HG03442 (cell line): ENCODE data around the gene EML6.
"Not testable (repeated sequence)": the region's sequence is repeated elsewhere in the genome, so short reads cannot be mapped to it uniquely, and the experiment has no call there.

ENCODE experiments used
- ATAC-seq: cut with Tn5 transposase; IDR thresholded peaks from one replicate; pipeline ENCODE4 v1.9.1; 2021; ENCODE audit warnings: mild to moderate bottlenecking, moderate library complexity; ENCODE audit not compliant: unreplicated experiment

EML6 gene

GRCh38 chr2:54979321-54980044 lies 256.0 kb downstream of the EML6 start:
- no peak for ATAC-seq

GRCh38 chr2:54981385-54981784 lies 257.9 kb downstream of the EML6 start:
- no peak for ATAC-seq

- no peak for ATAC-seq
Observed at GRCh38 chr2:54983345-54984220, 260.1 kb downstream of the EML6 start.

DNA sequence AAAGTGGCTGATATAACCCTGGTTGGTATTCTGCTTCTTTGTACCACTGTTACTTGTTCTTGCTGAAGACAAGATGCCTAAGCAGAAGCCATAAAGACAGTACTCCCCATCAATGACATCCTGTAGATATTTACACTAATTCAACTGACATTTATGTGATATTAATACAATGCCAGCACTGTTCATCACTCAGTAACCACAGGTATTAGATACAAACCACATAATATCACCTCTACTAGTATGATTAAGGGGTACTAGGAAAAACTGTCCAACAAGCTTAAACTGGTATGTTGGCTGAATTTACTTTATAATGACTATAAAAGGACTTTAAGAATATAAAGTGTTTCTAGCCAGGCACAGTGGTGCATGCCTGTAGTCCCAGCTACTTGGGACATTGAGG lies 261.0 kb downstream of the EML6 start:
- ATAC-seq = no peak

DNA sequence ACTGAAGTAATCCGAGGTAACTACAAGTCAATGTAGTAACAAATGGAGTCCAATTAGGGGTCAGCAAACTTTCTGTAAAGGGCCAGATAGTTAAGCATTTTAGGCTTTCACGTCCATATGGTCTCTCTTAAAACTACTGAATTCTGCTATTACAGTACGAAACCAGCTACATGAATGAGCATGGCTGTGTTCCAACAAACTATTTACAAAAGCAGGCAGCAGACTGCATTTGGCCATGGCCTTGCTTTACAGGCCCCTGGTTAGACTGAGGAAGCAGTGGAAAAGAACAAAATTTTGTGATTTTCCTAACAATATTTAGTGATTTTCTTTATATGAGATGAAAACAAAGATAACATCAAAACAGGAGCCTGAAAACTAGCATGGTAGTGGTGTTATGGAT lies 262.8 kb downstream of the EML6 start:
- ATAC-seq = no peak

DNA sequence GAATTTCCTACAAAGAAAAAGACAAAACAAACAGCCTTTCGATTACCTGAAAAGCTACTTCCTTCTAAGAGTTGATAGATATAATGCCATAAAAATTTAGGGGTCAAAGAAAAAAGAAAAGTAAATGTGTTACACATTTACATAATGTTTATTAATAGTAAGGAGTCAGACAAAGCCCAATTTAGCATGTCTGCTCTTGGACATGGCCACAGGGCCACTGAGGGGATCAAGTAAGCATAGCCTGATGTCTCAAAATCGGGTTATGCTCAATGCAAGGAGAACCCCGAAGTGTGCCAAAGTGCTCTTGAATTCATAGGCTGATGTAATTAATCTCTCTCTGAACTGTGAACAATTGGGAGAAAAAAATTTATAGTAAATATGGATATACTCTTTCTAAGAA lies 265.1 kb downstream of the EML6 start:
- no peak for ATAC-seq

DNA sequence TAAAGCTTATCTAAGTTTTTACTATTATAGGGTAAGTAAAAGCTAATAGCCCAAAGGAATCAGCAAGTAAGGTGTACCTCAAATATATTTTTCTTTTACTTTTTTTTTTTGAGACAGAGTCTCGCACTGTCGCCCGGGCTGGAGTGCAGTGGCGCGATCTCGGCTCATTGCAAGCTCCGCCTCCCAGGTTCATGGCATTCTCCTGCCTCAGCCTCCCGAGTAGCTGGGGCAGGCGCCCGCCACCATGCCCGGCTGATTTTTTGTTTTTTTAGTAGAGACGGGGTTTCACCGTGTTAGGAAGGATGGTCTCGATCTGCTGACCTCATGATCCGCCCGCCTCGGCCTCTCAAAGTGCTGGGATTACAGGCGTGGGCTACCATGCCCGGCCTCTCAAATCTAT lies 267.2 kb downstream of the EML6 start:
- ATAC-seq = not testable (repeated sequence)

DNA sequence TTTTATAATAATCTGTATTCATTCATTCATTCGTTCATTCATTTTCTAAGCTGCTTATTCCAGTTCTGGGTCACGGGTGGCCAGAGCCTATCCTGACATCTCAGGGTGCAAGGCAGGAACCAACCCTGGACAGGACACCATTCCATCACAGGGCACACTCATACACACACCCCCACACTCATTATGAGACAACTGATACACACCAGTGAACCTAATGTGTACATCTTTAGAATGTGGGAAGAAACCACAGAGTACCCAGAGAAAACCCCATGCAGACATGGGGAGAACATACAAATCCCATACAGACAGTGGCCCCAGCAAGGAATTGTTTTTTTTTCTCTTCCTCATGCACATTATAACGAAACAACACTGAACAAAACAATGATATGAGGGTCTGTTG lies 272.1 kb downstream of the EML6 start:
- peak; percentile 56 for ATAC-seq

DNA sequence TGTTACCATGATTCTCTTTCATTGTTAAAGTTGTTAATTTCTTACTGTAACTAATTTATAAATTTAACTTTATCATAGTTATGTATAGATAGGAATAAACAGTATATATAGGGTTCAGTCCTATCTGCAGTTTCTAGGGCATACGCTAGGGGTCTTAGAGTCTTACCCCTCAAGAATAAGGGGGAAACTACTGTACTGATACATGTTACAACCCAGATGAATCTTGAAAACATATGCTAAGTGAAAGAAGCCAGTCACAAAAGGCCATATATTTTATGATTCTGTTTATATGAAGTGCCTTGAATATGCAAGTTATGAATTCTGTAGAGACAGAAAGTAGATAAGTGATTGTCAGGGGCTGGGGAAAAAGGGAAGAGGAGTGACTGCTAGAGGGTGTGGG lies 274.4 kb downstream of the EML6 start:
- no peak for ATAC-seq

- ATAC-seq = peak; percentile 34
Observed at GRCh38 chr2:54999182-54999581, 275.7 kb downstream of the EML6 start.

GRCh38 chr2:55000341-55000740 lies 276.9 kb downstream of the EML6 start:
- ATAC-seq = no peak

GRCh38 chr2:55001716-55002115 lies 278.3 kb downstream of the EML6 start:
- no peak for ATAC-seq

DNA sequence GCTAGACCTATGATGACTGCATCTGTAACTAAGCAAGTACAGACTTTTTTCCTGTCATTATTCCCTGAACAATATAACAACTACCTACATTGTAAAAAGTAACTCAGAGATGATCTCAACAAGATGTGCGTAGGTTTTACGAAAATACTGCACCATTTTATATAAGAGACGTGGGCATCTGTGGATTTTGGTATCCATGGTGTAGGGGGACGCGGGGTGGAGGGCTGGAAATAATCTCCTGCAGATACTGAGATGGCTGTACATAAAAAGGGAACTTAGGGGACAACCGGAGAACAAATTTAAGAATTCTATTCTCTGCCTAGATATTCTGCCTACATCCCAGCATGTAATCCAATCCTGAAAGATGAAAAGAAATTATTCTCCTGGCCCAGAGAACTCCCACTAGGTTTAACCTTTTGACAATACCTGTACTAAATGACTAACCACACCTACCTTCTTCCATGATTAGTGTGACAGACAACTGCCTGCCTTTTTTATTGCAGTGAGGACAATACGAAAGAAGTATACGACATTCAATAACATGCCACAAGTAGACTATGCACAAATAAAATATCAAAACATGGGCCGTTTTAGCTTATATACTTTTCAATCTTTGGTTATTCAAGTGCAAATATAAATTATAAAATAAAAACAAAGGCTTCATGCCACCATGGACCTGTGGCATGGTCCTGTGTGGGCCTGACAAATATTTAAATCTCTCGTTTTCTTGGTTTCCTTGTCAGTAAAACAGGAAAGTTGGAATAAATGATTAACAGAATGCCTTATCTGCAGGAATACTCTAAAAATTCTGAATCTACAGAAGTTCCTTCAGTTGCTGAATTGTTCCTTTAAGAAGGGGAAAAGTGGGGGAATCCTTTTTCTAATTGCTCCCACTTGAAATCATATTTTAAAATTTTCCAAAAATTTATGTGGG lies 280.5 kb downstream of the EML6 start:
- ATAC-seq = no peak

- ATAC-seq = no peak
Observed at GRCh38 chr2:55006306-55006705, 282.8 kb downstream of the EML6 start.

DNA sequence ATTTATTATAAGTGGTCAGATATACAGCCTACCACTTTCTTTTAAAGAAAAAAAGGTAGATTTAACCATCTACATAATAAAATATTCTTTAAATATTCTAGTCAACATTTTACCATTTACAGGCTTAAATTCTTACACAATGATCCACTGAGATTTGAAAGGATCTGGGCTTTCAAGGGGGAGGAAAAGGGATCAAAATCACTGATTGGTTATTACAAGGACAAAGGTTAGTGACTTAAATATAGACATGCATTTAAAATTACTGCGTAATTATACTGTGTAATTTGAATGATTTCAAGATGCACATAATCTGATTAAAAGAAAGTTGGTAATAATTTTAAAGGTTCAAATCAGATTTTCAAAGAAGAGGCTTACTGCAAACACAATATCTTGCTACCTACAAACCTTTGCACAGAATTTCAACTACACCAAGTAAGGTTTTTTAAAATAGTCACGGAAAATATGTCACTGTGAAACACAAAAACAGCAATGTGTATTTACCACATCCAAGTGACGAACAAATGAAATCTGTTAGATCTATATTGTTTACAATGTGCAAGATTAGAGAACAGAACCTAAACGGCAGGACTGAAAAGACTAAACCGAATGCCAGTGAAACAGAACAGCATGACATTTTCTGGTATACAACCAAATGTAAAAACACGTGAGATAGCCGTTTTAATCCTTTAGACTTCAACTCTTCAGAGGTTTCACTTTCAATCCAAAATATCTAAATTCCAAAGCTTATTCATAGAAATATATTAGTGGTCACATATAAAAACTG lies 286.0 kb downstream of the EML6 start:
- peak; percentile 4 for ATAC-seq

DNA sequence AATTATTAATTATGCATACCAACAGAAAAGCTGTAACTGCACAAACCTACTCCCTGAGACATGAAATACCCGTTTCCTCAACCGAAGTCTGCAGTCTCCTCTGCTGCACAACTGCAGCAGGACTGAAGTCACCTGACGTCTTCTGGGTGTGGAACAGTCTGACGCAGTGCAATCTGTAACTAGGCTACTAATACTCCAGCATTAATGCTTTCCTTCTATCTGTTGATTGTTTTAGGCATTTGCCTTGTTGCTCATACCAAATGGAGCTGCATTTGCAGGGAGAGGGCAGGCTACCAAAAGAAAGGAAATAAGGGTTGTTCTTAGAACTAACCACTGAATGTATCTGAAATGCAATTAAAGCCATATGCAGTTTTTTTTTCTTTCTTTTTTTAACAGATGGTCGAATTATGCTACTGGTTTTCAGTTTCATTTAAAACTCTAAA lies 286.7 kb downstream of the EML6 start:
- ATAC-seq = peak; percentile 91

DNA sequence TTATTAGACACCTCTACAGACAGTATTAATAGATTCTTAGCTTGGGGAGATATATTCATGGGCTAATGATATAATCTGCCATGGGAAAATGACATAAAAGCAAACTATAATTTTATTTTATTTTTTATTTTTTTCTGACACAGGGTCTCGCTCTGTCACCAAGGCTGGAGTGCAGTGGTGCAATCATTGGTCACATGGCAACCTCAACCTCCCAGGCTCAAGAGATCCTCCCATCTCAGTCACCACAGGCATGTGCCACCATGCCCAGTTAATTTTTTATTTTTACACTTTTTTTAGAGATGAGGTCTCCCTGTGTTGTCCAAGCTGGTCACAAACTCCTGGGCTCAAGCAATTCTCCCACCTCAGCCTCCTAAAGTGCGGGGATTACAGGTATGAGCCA lies 287.5 kb downstream of the EML6 start:
- ATAC-seq = no peak

- no peak for ATAC-seq
Observed at GRCh38 chr2:55011831-55012671, 288.6 kb downstream of the EML6 start.

GRCh38 chr2:55012672-55013484 lies 289.4 kb downstream of the EML6 start:
- no peak for ATAC-seq
